Liver (tissue), 9 donors: ENCODE data around the gene CDH23. TPM values are rescaled to one million over a fixed set of nuclear protein-coding genes. Genes with fewer than 3 reads are reported as not detected.

Experiments
- DNase-seq: peaks from one replicate; pipeline ENCODE4 v3.0.0-alpha.2; 2017; ENCODE audit warnings: low spot score
- H3K27ac ChIP-seq, 2 donors: one replicate each; pipeline ENCODE4 v1.7.0; 2013; ENCODE audit warnings: inconsistent platforms in 2 of 2, low read length in 2 of 2, control low read depth in 1 of 2, low read depth in 1 of 2, mild to moderate bottlenecking in 1 of 2
- H3K27me3 ChIP-seq, 4 donors: one replicate each; pipeline versions ENCODE4 v1.6.1 to v1.7.0; 2013; ENCODE audit warnings: low read length in 3 of 4, inconsistent platforms in 1 of 4, mild to moderate bottlenecking in 1 of 4, moderate library complexity in 1 of 4; ENCODE audit not compliant: control insufficient read depth in 4 of 4, insufficient read depth in 4 of 4
- H3K36me3 ChIP-seq, 4 donors: one replicate each; pipeline versions ENCODE4 v1.6.1 to v1.7.0; 2013; ENCODE audit warnings: low read length in 3 of 4, mild to moderate bottlenecking in 3 of 4, low read depth in 1 of 4, moderate library complexity in 1 of 4; ENCODE audit not compliant: control insufficient read depth in 4 of 4, insufficient read depth in 3 of 4
- H3K4me1 ChIP-seq, 4 donors: one replicate each; pipeline versions ENCODE4 v1.6.1 to v1.7.0; 2013; ENCODE audit warnings: low read length in 3 of 4, mild to moderate bottlenecking in 3 of 4, moderate library complexity in 1 of 4; ENCODE audit not compliant: control insufficient read depth in 4 of 4, insufficient read depth in 4 of 4
- H3K4me3 ChIP-seq, 3 donors: one replicate each; pipeline versions ENCODE4 v1.6.1 to v1.7.0; 2013; ENCODE audit warnings: low read length in 3 of 3, control low read depth in 1 of 3, low read depth in 1 of 3, mild to moderate bottlenecking in 1 of 3
- H3K9ac ChIP-seq, 2 donors: one replicate each; pipeline ENCODE4 v1.7.0; 2013; ENCODE audit warnings: low read length in 2 of 2, mild to moderate bottlenecking in 2 of 2, moderate library complexity in 2 of 2, control low read depth in 1 of 2, low read depth in 1 of 2
- H3K9me3 ChIP-seq, 4 donors: one replicate each; pipeline versions ENCODE4 v1.6.1 to v1.7.0; 2013; ENCODE audit warnings: low read length in 3 of 4; ENCODE audit not compliant: control insufficient read depth in 4 of 4
- EGR1 ChIP-seq, 2 donors: IDR thresholded peaks; 2 replicates each; pipeline ENCODE4 v1.6.1; 2016 to 2018; ENCODE audit warnings: antibody characterized with exemption in 2 of 2, low read depth in 2 of 2
- FOXA1 ChIP-seq: IDR thresholded peaks from 2 replicates; pipeline ENCODE4 v1.6.1; 2016; ENCODE audit warnings: antibody characterized with exemption
- FOXA2 ChIP-seq: IDR thresholded peaks from 2 replicates; pipeline ENCODE4 v1.6.1; 2016; ENCODE audit warnings: antibody characterized with exemption
- GABPA ChIP-seq, 2 donors: IDR thresholded peaks in 1 of 2; conservative IDR thresholded peaks in 1 of 2; 2 replicates each; pipeline ENCODE4 v1.6.1; 2016; ENCODE audit warnings: antibody characterized with exemption in 2 of 2, mild to moderate bottlenecking in 1 of 2, moderate library complexity in 1 of 2
- HNF4G ChIP-seq: IDR thresholded peaks from 2 replicates; pipeline ENCODE4 v1.6.1; 2016; ENCODE audit warnings: antibody characterized with exemption
- JUND ChIP-seq, 2 donors: IDR thresholded peaks; 2 replicates each; pipeline ENCODE4 v1.6.1; 2016; ENCODE audit warnings: antibody characterized with exemption in 2 of 2
- NR2F2 ChIP-seq: IDR thresholded peaks from 2 replicates; pipeline ENCODE4 v1.6.1; 2016; ENCODE audit warnings: antibody characterized with exemption
- TAF1 ChIP-seq: conservative IDR thresholded peaks from 2 replicates; pipeline ENCODE4 v1.6.1; 2016; ENCODE audit warnings: antibody characterized with exemption, mild to moderate bottlenecking
- YY1 ChIP-seq: IDR thresholded peaks from 2 replicates; pipeline ENCODE4 v1.6.1; 2016; ENCODE audit warnings: antibody characterized with exemption, mild to moderate bottlenecking
- WGBS: extraction: QIAGEN DNeasy Blood & Tissue Kit; methylation state at CpG from one replicate; pipeline ENCODE4 v1.1.7; 2013; 5-methylcytosine and 5-hydroxymethylcytosine counted together
- polyA plus RNA-seq, 2 donors: library from polyadenylated mRNA; stranded (reverse) in 1 of 2; unstranded in 1 of 2; fragments of 200-250 nt in 1 of 2; fragments of >200 nt in 1 of 2; fragmentation: Nextera tagmentation in 1 of 2; extraction: Ambion mirVana in 1 of 2; gene quantifications; one replicate each; pipeline versions ENCODE4 v1.2.1 to v1.2.3, GENCODE V29; 2013 to 2015
- total RNA-seq, 2 donors: library from RNA; depleted of rRNA; stranded (reverse); fragments of >200 nt; gene quantifications; one replicate each; pipeline ENCODE4 v1.2.3, GENCODE V29; 2014
- TF ChIP-seq, protein P1 (sequence below): fragments of 150-350 bp; IDR thresholded peaks from 2 replicates; pipeline ENCODE4 v1.5.1; 2017; ENCODE audit warnings: improper control_type of control experiment, low read depth, low read length; ENCODE audit not compliant: missing input control
- TF ChIP-seq, protein P2 (sequence below): IDR thresholded peaks from 2 replicates; pipeline ENCODE4 v1.6.1; 2016; ENCODE audit warnings: antibody characterized with exemption
- TF ChIP-seq, protein P3 (sequence below): IDR thresholded peaks from 2 replicates; pipeline ENCODE4 v1.6.1; 2016; ENCODE audit warnings: antibody characterized with exemption
- TF ChIP-seq, protein P4 (sequence below): IDR thresholded peaks from 2 replicates; pipeline ENCODE4 v1.6.1; 2016; ENCODE audit warnings: antibody characterized with exemption
- TF ChIP-seq, protein P5 (sequence below): IDR thresholded peaks from 2 replicates; pipeline ENCODE4 v1.6.1; 2016; ENCODE audit warnings: antibody characterized with exemption, mild to moderate bottlenecking
- donor health status: healthy.
- donor health status: healthy.
- donor health status: healthy.
- donor health status: healthy.
- donor health status: healthy.

CDH23 gene
- total and polyA plus RNA-seq, 4 donors: 1.5 to 4.7 (median 3.4) TPM

DNA sequence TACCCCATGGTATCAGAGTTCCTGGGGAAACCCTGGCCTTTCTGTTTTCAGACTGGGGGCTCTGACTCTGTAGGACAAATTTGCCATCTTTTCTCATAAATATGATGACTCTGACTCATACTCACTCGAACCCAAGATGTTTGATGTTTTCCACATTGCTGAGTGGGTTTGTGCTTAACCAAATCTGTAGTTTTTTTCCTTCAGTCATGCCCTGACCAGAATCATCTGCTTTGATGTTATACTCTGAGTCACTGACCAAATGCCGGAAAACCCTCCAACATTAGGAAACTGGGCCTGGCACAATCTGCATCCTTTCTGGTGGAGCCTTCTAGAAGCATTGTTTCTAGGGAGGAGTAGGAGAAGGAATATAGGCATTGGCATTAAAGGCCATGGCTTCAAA is 204.1 kb downstream of the CDH23 start:
- Histone ChIP-seq H3K27me3 (peaks cover 0 to 2% (median 0%) of the 10 kb centered on the region in 4 donors), H3K9me3 (no peaks in the 10 kb centered on the region), H3K9ac (no peak overlapping the region), H3K4me3 (no peak overlapping the region), H3K4me1 (peaks cover 18 to 28% (median 25%) of the 10 kb centered on the region in 4 donors), H3K36me3 (no peaks in the 10 kb centered on the region), H3K27ac (no peak overlapping the region)
- TF ChIP-seq TAF1: no peak
- TF ChIP-seq, protein P1, sequence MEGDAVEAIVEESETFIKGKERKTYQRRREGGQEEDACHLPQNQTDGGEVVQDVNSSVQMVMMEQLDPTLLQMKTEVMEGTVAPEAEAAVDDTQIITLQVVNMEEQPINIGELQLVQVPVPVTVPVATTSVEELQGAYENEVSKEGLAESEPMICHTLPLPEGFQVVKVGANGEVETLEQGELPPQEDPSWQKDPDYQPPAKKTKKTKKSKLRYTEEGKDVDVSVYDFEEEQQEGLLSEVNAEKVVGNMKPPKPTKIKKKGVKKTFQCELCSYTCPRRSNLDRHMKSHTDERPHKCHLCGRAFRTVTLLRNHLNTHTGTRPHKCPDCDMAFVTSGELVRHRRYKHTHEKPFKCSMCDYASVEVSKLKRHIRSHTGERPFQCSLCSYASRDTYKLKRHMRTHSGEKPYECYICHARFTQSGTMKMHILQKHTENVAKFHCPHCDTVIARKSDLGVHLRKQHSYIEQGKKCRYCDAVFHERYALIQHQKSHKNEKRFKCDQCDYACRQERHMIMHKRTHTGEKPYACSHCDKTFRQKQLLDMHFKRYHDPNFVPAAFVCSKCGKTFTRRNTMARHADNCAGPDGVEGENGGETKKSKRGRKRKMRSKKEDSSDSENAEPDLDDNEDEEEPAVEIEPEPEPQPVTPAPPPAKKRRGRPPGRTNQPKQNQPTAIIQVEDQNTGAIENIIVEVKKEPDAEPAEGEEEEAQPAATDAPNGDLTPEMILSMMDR: no peak
- no peak for TF ChIP-seq EGR1 (IDR thresholded peaks at IDR 0.05; ENCODE audit: low read depth in 2 of 2)
- TF ChIP-seq FOXA2: no peak
- TF ChIP-seq NR2F2: no peak
- TF ChIP-seq YY1: no peak
- TF ChIP-seq, protein P2, sequence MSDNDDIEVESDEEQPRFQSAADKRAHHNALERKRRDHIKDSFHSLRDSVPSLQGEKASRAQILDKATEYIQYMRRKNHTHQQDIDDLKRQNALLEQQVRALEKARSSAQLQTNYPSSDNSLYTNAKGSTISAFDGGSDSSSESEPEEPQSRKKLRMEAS: no peak
- TF ChIP-seq, protein P3, sequence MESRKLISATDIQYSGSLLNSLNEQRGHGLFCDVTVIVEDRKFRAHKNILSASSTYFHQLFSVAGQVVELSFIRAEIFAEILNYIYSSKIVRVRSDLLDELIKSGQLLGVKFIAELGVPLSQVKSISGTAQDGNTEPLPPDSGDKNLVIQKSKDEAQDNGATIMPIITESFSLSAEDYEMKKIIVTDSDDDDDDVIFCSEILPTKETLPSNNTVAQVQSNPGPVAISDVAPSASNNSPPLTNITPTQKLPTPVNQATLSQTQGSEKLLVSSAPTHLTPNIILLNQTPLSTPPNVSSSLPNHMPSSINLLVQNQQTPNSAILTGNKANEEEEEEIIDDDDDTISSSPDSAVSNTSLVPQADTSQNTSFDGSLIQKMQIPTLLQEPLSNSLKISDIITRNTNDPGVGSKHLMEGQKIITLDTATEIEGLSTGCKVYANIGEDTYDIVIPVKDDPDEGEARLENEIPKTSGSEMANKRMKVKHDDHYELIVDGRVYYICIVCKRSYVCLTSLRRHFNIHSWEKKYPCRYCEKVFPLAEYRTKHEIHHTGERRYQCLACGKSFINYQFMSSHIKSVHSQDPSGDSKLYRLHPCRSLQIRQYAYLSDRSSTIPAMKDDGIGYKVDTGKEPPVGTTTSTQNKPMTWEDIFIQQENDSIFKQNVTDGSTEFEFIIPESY: no peak
- TF ChIP-seq JUND (IDR thresholded peaks at IDR 0.05): no peak
- no peak for TF ChIP-seq HNF4G
- no peak for DNase-seq
- 88% methylated on average over 2 of the region's 2 CpGs for WGBS

DNA sequence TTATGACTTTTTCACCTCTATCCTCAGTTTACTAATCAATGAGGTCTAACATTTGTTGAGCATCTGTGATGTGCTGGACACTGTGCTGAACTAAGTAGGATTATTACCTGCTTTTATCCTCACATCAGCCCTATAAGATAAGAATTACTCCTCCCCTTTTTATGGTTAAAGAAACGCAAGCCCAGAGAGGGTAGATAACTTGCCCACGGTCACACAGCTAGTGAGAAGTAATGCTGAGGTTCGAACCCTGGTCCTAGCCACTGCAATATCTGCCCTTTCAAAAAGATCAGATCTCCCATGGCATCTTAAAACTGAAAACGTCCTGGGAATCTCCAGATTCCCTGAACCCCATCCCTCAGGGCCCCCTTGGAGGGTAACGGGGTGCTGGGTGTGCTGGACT is 204.6 kb downstream of the CDH23 start:
- Histone ChIP-seq H3K9me3 (no peaks in the 10 kb centered on the region), H3K27me3 (peaks cover 0 to 2% (median 0%) of the 10 kb centered on the region in 4 donors), H3K4me1 (peaks cover 16 to 25% (median 23%) of the 10 kb centered on the region in 4 donors), H3K27ac (no peak overlapping the region), H3K9ac (no peak overlapping the region), H3K36me3 (no peaks in the 10 kb centered on the region), H3K4me3 (no peak overlapping the region)
- 91% methylated on average over 5 of the region's 5 CpGs for WGBS
- no peak for DNase-seq
- TF ChIP-seq FOXA2 (no peak), NR2F2 (no peak), FOXA1 (no peak), YY1 (no peak), GABPA (IDR thresholded peaks at IDR 0.05 in 1 of 2, conservative IDR thresholded peaks at IDR 0.05 in 1 of 2) (no peak), JUND (IDR thresholded peaks at IDR 0.05) (no peak)
- TF ChIP-seq, protein P4, sequence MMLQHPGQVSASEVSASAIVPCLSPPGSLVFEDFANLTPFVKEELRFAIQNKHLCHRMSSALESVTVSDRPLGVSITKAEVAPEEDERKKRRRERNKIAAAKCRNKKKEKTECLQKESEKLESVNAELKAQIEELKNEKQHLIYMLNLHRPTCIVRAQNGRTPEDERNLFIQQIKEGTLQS: no peak
- TF ChIP-seq, protein P5, sequence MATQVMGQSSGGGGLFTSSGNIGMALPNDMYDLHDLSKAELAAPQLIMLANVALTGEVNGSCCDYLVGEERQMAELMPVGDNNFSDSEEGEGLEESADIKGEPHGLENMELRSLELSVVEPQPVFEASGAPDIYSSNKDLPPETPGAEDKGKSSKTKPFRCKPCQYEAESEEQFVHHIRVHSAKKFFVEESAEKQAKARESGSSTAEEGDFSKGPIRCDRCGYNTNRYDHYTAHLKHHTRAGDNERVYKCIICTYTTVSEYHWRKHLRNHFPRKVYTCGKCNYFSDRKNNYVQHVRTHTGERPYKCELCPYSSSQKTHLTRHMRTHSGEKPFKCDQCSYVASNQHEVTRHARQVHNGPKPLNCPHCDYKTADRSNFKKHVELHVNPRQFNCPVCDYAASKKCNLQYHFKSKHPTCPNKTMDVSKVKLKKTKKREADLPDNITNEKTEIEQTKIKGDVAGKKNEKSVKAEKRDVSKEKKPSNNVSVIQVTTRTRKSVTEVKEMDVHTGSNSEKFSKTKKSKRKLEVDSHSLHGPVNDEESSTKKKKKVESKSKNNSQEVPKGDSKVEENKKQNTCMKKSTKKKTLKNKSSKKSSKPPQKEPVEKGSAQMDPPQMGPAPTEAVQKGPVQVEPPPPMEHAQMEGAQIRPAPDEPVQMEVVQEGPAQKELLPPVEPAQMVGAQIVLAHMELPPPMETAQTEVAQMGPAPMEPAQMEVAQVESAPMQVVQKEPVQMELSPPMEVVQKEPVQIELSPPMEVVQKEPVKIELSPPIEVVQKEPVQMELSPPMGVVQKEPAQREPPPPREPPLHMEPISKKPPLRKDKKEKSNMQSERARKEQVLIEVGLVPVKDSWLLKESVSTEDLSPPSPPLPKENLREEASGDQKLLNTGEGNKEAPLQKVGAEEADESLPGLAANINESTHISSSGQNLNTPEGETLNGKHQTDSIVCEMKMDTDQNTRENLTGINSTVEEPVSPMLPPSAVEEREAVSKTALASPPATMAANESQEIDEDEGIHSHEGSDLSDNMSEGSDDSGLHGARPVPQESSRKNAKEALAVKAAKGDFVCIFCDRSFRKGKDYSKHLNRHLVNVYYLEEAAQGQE: no peak
- TF ChIP-seq, protein P2: no peak
